Measurements from ENCODE around the gene PBX1.

PBX1 gene

GRCh38 chr1:164664127-164664526, 105.1 kb downstream of the PBX1 start:
- no peak overlapping the region for H3K4me3 ChIP-seq (ENCODE audit: low read depth, low read length)
- no peak for TF ChIP-seq CTCF (IDR thresholded peaks at IDR 0.05; ENCODE audit: low read depth, low read length, missing control alignments)
- DNase-seq (ENCODE audit: low read depth), result no peak
- in situ Hi-C loops (cut with HindIII; ENCODE audit: low sequenced_read_pairs), result no loop called here

GRCh38 chr1:164667001-164667400, 108.0 kb downstream of the PBX1 start:
- in situ Hi-C loops (cut with HindIII; ENCODE audit: low sequenced_read_pairs), result no loop called here
- no peak for TF ChIP-seq CTCF (IDR thresholded peaks at IDR 0.05; ENCODE audit: low read depth, low read length, missing control alignments)
- DNase-seq (ENCODE audit: low read depth), result no peak
- H3K4me3 ChIP-seq (ENCODE audit: low read depth, low read length), result no peak overlapping the region

- TF ChIP-seq CTCF (IDR thresholded peaks at IDR 0.05; ENCODE audit: low read depth, low read length, missing control alignments), result no peak
- no peak overlapping the region for H3K4me3 ChIP-seq (ENCODE audit: low read depth, low read length)
- DNase-seq (ENCODE audit: low read depth), result no peak
- in situ Hi-C loops (cut with HindIII; ENCODE audit: low sequenced_read_pairs), result no loop called here
Observed at GRCh38 chr1:164667600-164667999, 108.6 kb downstream of the PBX1 start.

DNA sequence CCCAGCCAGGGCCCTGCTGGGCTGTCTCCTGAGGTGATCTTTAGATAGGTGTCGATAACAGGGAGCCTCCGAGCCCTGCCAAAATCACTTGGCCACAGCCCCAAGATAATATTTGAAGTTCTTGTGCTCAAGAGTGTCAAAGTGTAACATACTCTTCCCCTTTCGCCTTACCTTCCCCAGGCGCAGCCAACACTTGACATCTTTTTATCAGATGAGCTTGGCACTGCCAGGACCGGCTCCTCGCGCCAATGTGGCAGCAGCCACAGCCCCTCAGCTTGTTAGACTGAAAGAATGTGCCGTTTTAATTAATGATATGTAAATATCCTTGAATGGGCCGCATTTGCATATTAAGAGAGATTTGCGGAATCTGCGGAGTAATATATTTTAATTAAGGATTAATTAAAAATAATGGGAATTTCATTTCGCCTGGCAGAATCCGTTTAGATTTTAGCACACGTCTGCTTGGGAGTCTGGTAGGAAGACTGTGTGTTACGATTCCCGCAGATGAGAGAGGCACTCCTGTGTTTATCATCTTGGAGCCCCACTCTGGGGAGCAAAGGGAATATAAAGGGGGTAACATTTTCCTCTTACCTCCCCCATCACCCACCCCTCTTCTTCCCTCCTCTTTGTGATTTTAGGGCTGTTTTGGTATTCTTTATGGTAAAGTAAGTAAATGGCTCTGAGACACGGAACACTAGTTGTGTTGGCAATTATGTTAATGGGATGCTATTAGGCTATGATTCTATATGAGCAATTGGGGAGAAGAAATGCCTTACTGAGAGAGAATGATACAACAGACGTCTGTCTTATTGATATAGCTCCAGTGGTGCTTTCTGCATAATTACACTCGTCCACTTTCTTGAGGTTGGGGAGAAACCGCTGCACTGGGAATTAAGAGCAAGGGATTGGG, 109.8 kb downstream of the PBX1 start:
- no peak for DNase-seq (ENCODE audit: low read depth)
- TF ChIP-seq CTCF (IDR thresholded peaks at IDR 0.05; ENCODE audit: low read depth, low read length, missing control alignments), result no peak

DNA sequence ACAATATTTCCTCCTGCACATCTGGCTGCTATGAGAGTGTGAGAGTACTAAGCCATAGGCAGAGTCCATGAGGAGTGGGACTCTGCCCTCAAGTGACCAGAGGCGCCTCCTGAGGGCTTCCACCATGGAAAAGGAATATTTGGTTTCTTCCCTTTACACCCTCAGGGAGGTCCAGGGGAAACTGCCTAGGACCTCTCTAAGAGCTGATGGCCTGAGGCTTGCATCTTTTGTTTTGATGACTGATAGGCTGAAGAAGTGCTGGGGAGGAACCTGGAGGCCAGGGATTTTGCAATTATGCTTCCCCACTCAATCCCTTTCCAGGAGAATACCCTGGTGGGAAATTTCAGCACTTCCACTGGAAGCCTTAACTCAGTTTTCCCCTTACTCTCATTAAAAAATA, 111.0 kb downstream of the PBX1 start:
- no peak for TF ChIP-seq CTCF (IDR thresholded peaks at IDR 0.05; ENCODE audit: low read depth, low read length, missing control alignments)
- no peak overlapping the region for H3K4me3 ChIP-seq (ENCODE audit: low read depth, low read length)
- in situ Hi-C loops (cut with HindIII; ENCODE audit: low sequenced_read_pairs), result no loop called here
- DNase-seq (ENCODE audit: low read depth), result no peak

More for the DNA sequence above, 109.8 kb downstream of the PBX1 start:
- no peak overlapping the region for H3K4me3 ChIP-seq (ENCODE audit: low read depth, low read length)
- in situ Hi-C loops (cut with HindIII; ENCODE audit: low sequenced_read_pairs), result no loop called here

DNA sequence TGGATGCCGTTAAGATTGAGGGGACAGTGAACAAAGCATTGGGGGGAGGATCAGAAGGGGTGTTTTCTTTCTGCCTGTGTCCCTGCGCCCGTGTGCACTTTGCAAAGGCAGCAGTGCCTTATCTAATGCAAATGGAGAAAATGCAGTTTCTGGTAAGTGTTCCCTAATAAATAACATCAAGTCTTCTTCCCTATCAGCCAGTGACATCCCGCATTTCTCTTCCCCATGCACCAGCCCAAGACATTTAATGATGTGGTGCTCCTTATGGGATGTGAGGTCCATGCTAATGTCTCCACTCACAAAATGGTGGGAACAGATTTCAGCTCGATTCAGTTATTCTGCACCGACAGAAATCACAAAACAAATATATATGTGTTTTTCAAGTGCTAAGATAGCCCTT, 111.8 kb downstream of the PBX1 start:
- no peak overlapping the region for H3K4me3 ChIP-seq (ENCODE audit: low read depth, low read length)
- DNase-seq (ENCODE audit: low read depth), result no peak
- no peak for TF ChIP-seq CTCF (IDR thresholded peaks at IDR 0.05; ENCODE audit: low read depth, low read length, missing control alignments)
- in situ Hi-C loops (cut with HindIII; ENCODE audit: low sequenced_read_pairs), result no loop called here
